ENCODE results near the gene POLR3H. TPM values are rescaled to one million over a fixed set of nuclear protein-coding genes. Genes with fewer than 3 reads are reported as not detected.

The POLR3H gene
- total and polyA plus RNA-seq, 2 donors (not counting 1 experiment from before 2014, with no cell fraction given): 12.4 to 32.1 TPM

DNA sequence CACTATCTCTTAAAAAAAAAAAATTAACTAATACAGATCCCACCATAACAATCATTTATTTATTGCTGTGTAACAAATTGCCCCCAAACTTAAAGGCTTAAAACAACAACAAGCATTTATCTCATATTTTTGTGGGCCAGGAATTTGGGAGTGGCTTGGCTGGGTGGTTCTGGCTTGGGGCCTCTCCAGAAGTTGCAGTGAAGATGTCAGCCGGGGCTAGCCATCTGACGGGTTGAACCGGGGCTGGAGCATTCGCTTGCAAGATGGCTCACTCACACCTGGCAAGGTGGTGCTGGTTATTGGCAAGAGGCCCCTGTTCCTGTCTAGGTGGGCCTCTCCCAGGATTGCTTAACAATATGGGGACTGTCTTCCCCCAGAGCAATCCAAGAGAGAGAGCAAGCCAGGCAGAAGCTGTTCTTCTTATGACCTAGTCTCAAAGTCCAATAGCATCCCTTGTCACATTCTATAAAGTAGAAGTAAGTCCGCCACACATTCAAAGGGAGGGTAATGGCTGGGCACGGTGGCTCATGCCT lies 45.9 kb downstream of the POLR3H start:
- Mint-ChIP-seq H3K27me3 (no peaks in the 10 kb centered on the region), H3K9me3 (ENCODE audit: insufficient read depth) (no peaks in the 10 kb centered on the region), H3K4me3 (no peak overlapping the region), H3K4me1 (peaks cover 27% of the 10 kb centered on the region), H3K27ac (no peak overlapping the region)
- no peak for DNase-seq
- WGBS (ENCODE audit: insufficient coverage): 96% methylated on average over 4 of the region's 6 CpGs
- peaks cover 94% of the 10 kb centered on the region for H3K79me2 ChIP-seq (ENCODE audit: control insufficient read depth, insufficient read depth, low read length)
- ChIA-PET CTCF (interaction anchor here (1.0 to 5.2 kb wide), 7 partner anchors 19 to 95 kb away, joined by 3 to 140 read pairs (median 9); partner anchors contain the start of genes ACO2 and PHF5A), POLR2A (interaction anchor here (0.7 kb wide), 1 partner anchor 18 kb away, joined by 4 read pairs; no protein-coding TSS in a partner anchor)
- no peaks in the 10 kb centered on the region for H3K27me3 ChIP-seq (replicated peaks in 1 of 4; ENCODE audit: control extremely low read depth in 1 of 4, control insufficient read depth in 3 of 4, insufficient read depth in 4 of 4, low read length in 3 of 4)
- peaks cover 40% of the 10 kb centered on the region for H4K20me1 ChIP-seq (ENCODE audit: control insufficient read depth, insufficient read depth, low read length, poor library complexity, severe bottlenecking)
- peaks cover 0 to 20% of the 10 kb centered on the region in 2 donors for H3K4me1 ChIP-seq (ENCODE audit: control insufficient read depth in 2 of 2, insufficient read depth in 2 of 2, low read length in 2 of 2)
- no peaks in the 10 kb centered on the region for H3K9me3 ChIP-seq (ENCODE audit: control extremely low read depth in 1 of 3, control insufficient read depth in 2 of 3, insufficient read depth in 1 of 3, low read length in 2 of 3)
- peaks cover 0 to 27% of the 10 kb centered on the region in 2 experiments for H3K36me3 ChIP-seq (replicated peaks in 1 of 2; ENCODE audit: control extremely low read depth in 1 of 2, control insufficient read depth in 1 of 2, extremely low read depth in 1 of 2, insufficient read depth in 2 of 2, low read length in 1 of 2)
- no peak overlapping the region for H3K4me3 ChIP-seq (ENCODE audit: control extremely low read depth in 1 of 5, extremely low read depth in 1 of 5, insufficient read depth in 1 of 5, low read depth in 2 of 5, low read length in 4 of 5)
- no peak overlapping the region for H3K4me2 ChIP-seq (replicated peaks; ENCODE audit: low read depth, low read length, poor library complexity, severe bottlenecking)
- H3K27ac ChIP-seq (ENCODE audit: low read length in 2 of 2): no peak overlapping the region
- TF ChIP-seq, protein P1, sequence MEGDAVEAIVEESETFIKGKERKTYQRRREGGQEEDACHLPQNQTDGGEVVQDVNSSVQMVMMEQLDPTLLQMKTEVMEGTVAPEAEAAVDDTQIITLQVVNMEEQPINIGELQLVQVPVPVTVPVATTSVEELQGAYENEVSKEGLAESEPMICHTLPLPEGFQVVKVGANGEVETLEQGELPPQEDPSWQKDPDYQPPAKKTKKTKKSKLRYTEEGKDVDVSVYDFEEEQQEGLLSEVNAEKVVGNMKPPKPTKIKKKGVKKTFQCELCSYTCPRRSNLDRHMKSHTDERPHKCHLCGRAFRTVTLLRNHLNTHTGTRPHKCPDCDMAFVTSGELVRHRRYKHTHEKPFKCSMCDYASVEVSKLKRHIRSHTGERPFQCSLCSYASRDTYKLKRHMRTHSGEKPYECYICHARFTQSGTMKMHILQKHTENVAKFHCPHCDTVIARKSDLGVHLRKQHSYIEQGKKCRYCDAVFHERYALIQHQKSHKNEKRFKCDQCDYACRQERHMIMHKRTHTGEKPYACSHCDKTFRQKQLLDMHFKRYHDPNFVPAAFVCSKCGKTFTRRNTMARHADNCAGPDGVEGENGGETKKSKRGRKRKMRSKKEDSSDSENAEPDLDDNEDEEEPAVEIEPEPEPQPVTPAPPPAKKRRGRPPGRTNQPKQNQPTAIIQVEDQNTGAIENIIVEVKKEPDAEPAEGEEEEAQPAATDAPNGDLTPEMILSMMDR (IDR thresholded peaks at IDR 0.05): no peak
- no peak for TF ChIP-seq EZH2 (IDR thresholded peaks at IDR 0.05; ENCODE audit: borderline replicate concordance, insufficient read depth, low read depth, low read length, poor library complexity, severe bottlenecking)
- ATAC-seq (ENCODE audit: low read depth): no peak
- H2AFZ ChIP-seq (ENCODE audit: insufficient read depth, low read depth, low read length, poor library complexity, severe bottlenecking): no peak overlapping the region
- H3K9ac ChIP-seq (ENCODE audit: low read length): no peak overlapping the region
- intact Hi-C loops (cut with micrococcal nuclease): no loop called here

DNA sequence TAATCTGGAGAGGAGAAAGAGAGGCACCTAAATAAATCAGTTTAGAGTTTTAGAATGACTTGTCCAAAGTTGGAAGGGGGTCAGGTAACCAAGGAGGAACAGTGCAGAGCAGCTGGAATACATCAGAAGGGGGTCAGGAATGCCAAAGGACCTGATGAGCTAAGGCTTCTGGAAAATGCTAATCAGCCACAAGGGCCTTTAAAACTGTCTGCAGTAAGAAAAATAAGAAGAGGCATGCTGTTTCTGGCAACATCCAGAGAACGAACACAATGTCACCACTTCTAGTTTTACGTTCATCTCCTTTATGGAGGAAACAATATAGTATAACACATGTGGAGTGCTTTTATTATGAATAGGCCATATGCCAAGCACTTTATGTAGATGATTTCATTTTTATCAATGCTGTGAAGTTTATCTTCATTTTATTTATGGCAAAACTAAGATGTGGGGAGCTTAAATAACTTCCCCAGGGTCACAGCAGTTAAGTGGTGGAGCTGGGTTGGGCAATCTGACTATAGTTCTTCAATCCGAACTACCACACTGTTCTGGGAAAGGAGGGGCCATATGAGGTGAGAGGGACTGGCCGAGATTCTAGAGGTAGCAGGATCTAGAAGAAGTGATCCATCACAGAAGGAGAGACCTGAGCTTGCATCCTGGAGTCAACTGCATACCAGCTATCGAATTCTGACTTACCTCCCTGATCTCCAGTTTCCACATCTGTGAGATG lies 52.7 kb downstream of the POLR3H start:
- no peak overlapping the region for H2AFZ ChIP-seq (ENCODE audit: insufficient read depth, low read depth, low read length, poor library complexity, severe bottlenecking)
- DNase-seq (no peak), ATAC-seq (ENCODE audit: low read depth) (no peak)
- H3K4me2 ChIP-seq (replicated peaks; ENCODE audit: low read depth, low read length, poor library complexity, severe bottlenecking): no peak overlapping the region
- H3K4me3 Mint-ChIP-seq: no peak overlapping the region
- H3K4me3 ChIP-seq (ENCODE audit: control extremely low read depth in 1 of 5, extremely low read depth in 1 of 5, insufficient read depth in 1 of 5, low read depth in 2 of 5, low read length in 4 of 5): no peak overlapping the region
- peaks cover 0 to 22% of the 10 kb centered on the region in 2 experiments for H3K36me3 ChIP-seq (replicated peaks in 1 of 2; ENCODE audit: control extremely low read depth in 1 of 2, control insufficient read depth in 1 of 2, extremely low read depth in 1 of 2, insufficient read depth in 2 of 2, low read length in 1 of 2)
- H3K27ac ChIP-seq (ENCODE audit: low read length in 2 of 2): no peak overlapping the region
- TF ChIP-seq, protein P1 (IDR thresholded peaks at IDR 0.05): no peak
- TF ChIP-seq EZH2 (IDR thresholded peaks at IDR 0.05; ENCODE audit: borderline replicate concordance, insufficient read depth, low read depth, low read length, poor library complexity, severe bottlenecking): no peak
- H3K27ac Mint-ChIP-seq: peak overlapping the region; percentile 48
- POLR2A ChIA-PET: no interaction called here
- CTCF ChIA-PET: interaction anchor here (0.9 to 4.3 kb wide), 4 partner anchors 10 to 35 kb away, joined by 3 to 18 read pairs (median 4); no protein-coding TSS in a partner anchor
- intact Hi-C loops (cut with micrococcal nuclease): no loop called here
- peaks cover 100% of the 10 kb centered on the region for H3K79me2 ChIP-seq (ENCODE audit: control insufficient read depth, insufficient read depth, low read length)
- peaks cover 7 to 18% of the 10 kb centered on the region in 2 donors for H3K4me1 ChIP-seq (ENCODE audit: control insufficient read depth in 2 of 2, insufficient read depth in 2 of 2, low read length in 2 of 2)
- H3K27me3 Mint-ChIP-seq: no peaks in the 10 kb centered on the region
- no peaks in the 10 kb centered on the region for H3K9me3 ChIP-seq (ENCODE audit: control extremely low read depth in 1 of 3, control insufficient read depth in 2 of 3, insufficient read depth in 1 of 3, low read length in 2 of 3)
- H3K9ac ChIP-seq (ENCODE audit: low read length): no peak overlapping the region
- no peaks in the 10 kb centered on the region for H3K27me3 ChIP-seq (replicated peaks in 1 of 4; ENCODE audit: control extremely low read depth in 1 of 4, control insufficient read depth in 3 of 4, insufficient read depth in 4 of 4, low read length in 3 of 4)
- H3K4me1 Mint-ChIP-seq: peaks cover 44% of the 10 kb centered on the region
- WGBS (ENCODE audit: insufficient coverage): no CpG with 5 or more reads among the region's 5 CpGs
- H3K9me3 Mint-ChIP-seq (ENCODE audit: insufficient read depth): no peaks in the 10 kb centered on the region
- H4K20me1 ChIP-seq (ENCODE audit: control insufficient read depth, insufficient read depth, low read length, poor library complexity, severe bottlenecking): peaks cover 76% of the 10 kb centered on the region

All from B cell (primary cell).